HG02798 (cell line): Measurements from ENCODE around the gene TTC39A.
"Not testable (repeated sequence)": the region's sequence is repeated elsewhere in the genome, so short reads cannot be mapped to it uniquely, and the experiment has no call there.

Experiments used
- ATAC-seq: cut with Tn5 transposase; IDR thresholded peaks from one replicate; pipeline ENCODE4 v1.9.1; 2021; ENCODE audit warnings: mild to moderate bottlenecking; ENCODE audit not compliant: unreplicated experiment, poor library complexity

TTC39A gene

DNA sequence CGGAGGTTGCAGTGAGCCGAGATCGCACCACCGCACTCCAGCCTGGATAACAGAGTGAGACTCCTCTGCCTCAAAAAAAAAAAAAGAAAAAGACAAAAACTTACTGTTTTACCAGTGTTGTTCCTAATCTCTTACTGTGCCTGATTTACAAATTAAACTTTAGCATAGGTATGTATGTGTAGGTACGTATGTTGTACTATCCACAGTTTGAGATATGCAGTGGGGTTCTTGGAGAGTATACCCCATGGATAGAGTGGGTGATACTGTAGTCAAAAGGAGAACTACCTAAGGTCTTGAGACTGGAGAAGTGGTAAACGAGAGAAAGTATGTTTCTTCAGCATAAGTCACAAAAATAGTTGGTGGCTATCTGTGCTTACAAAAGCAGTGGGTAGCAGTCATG, 55.7 kb downstream of the TTC39A start:
- no peak for ATAC-seq

GRCh38 chr1:51272916-51273315, 57.4 kb downstream of the TTC39A start:
- no peak for ATAC-seq

DNA sequence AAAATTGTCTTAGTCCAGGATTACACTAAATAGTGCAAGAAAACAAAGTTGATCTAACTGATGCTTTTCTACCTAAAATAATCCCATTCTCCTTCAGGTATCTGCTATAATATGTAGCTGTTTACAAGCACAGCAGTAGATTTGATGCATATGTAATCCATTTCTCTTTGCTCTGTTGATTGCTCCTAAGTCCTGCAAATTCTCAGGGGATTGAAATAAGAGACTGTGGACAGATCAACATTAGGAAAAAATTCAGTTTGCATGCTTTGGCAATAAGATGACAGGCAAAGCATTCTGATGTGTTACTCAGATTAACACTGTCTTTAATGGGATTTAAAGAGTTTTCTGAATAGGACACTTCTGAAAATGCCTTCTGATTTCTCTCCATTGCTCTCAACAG, 59.6 kb downstream of the TTC39A start:
- ATAC-seq, result no peak

GRCh38 chr1:51268634-51269033, 61.7 kb downstream of the TTC39A start:
- ATAC-seq, result peak; percentile 18

- no peak for ATAC-seq
Measured at GRCh38 chr1:51266791-51267190, 63.6 kb downstream of the TTC39A start.

- ATAC-seq, result no peak
Measured at GRCh38 chr1:51266181-51266580, 64.2 kb downstream of the TTC39A start.

DNA sequence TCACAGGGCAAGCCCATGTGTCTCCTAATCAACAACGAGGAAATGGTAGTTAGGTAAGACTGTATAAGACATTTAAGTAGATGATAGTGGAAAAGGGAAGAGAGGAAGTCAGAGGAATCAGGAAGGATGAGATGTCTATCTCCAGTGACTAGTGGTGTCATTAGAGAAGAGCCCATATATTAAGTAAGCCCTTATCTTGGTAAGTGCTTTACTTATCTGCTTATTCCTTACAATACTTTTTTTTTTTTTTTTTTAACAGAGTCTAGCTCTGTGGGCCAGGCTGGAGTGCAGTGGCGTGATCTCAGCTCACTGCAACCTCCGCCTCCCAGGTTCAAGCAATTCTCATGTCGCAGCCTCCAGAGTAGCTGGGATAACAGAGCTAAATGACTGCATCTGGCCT, 64.7 kb downstream of the TTC39A start:
- ATAC-seq, result no peak

- ATAC-seq, result no peak
Measured at GRCh38 chr1:51264451-51264850, 65.9 kb downstream of the TTC39A start.

DNA sequence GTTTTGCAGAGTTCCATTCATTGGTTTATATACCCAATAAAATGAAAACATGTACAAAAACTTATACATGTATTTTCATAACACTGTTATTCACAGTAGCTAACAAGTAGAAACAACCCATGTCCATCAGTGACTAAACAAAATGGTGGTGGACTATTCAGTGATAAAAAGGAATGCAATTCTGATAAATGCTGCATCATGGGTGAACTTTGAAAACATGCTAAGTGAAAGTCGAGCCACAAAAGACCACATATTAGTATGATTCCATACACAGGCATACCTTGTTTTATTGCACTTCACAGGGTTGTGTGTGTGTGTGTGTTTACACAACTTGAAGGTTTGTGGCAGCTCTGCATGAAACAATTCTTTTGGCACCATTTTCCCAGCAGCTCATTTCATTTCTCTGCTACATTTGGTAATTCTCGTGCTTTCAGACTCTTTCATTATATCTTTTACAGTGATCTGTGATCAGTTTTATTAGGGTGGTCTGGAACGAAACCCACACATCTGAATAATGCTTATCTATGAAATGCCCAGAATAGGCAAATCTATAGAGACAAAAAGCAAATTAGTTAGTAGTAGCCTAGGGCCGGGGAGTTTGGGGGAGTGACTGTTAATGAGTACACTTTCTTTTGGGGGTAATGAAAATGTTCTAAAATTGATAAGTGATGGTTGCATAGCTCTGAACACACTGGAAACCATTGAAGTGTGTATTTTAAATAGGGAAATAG, 67.0 kb downstream of the TTC39A start:
- no peak for ATAC-seq

DNA sequence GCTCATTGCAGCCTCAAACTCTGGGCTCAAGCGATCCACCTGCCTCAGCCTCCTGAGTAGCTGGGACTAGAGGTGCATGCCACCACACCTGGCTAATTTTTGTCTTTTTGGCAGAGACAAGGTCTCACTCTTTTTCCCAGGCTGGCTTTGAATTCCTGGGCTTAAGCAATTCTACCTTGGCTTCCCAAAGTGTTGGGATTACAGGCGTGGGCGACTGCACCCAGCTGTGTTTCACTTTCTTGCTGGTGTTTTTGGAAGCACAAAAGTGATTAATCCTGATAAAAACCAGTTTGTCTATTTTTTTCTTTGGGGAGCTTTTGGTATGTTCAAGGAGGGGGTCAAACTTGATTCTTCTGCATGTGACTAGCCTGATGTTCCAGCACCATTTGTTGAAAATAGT, 75.0 kb downstream of the TTC39A start:
- ATAC-seq, result no peak

DNA sequence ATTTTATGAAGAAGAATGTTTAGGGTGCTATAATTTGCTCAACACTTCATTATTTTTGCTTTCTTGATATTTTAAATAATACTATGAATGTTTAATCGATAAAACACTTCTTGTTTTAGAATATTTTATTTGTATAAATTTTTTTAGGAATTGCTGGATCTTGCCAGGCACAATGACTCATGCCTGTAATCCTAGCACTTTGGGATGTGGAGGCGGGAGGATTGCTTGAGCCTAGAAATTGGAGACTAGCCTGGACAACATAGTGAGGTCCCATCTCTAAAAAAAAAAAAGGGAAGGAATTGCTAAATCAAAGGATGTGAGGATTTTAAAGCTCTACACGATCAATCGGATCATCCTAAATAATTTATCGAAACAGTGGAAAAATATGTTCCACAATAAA, 76.7 kb downstream of the TTC39A start:
- no peak for ATAC-seq

- no peak for ATAC-seq
Measured at GRCh38 chr1:51252366-51252765, 78.0 kb downstream of the TTC39A start.

- not testable (repeated sequence) for ATAC-seq
Measured at GRCh38 chr1:51251165-51251564, 79.2 kb downstream of the TTC39A start.

DNA sequence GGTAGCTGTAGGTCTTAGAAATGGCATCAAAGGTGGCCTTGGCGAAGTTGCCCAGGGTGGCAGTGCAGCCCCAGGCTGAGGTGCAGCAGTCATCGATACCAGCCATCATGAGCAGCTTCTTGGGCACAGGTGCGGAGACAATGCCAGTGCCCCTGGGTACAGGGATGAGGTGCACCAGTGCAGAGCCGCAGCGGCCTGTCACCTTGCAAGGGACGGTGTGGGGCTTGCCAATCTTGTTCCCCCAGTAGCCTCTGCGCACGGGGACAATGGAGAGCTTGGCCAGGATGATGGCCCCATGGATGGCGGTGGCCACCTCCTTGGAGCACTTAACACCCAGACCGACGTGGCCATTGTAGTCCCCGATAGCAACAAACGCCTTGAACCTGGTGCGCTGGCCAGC, 79.6 kb downstream of the TTC39A start:
- not testable (repeated sequence) for ATAC-seq

DNA sequence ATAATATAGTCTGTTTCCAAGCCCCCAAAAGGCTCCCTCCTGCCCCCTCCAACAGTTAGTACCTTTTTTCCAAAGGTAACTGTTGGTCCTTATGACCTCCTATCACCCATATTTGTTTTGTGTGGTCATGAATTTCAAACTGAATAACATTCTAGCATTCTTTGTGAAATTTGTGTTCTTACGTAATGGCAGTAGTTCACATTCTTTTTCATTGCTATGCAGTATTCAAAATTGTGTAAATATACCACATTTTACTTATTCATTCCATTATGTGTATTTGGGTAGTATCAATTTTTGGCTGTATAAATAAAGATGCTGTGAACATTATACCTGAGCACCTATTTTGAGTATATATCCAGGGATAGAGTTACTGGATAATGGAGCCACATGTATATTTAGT, 80.9 kb downstream of the TTC39A start:
- ATAC-seq, result no peak

GRCh38 chr1:51247499-51247898, 82.9 kb downstream of the TTC39A start:
- no peak for ATAC-seq

DNA sequence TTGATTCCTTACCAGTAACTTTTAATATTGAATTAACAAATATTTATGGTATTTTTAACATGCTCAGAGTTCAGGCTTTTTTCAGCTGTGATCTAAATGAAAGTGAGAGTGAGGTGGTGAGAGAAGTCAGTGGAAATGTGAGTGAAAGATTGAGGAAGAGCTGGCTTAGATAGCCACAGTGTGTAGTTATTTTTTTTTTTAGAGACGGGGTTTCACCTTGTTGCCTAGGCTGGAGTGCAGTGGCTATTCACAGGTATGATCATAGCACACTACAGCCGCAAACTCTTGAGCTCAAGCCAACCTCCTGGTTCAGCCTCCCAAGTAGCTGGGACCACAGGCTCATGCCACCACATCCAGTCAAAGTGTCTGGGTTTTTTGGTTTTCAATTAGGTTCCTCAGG, 83.3 kb downstream of the TTC39A start:
- peak; percentile 71 for ATAC-seq

- ATAC-seq, result no peak
Measured at GRCh38 chr1:51242546-51242945, 87.8 kb downstream of the TTC39A start.

DNA sequence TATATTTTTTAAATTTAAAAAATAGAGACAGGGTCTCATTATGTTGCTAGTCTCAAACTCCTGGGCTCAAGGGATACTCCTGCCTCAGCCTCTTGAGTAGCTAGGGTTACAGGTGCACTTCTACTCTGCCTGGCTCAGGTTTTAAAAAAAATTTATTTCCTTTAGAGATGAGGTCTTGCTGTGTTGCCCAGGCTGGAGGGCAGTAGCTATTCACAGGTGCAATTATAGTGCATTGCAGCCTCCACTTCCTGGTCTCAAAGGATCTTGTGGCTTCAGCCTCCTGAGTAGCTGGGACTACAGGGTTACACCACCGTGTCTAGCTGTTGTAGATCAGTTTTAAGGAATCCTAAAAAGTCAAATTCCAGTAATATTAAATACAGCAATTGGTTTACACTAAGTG, 89.2 kb downstream of the TTC39A start:
- ATAC-seq, result no peak

GRCh38 chr1:51240084-51240483, 90.3 kb downstream of the TTC39A start:
- ATAC-seq, result no peak

GRCh38 chr1:51238034-51238403, 92.3 kb downstream of the TTC39A start:
- no peak for ATAC-seq

DNA sequence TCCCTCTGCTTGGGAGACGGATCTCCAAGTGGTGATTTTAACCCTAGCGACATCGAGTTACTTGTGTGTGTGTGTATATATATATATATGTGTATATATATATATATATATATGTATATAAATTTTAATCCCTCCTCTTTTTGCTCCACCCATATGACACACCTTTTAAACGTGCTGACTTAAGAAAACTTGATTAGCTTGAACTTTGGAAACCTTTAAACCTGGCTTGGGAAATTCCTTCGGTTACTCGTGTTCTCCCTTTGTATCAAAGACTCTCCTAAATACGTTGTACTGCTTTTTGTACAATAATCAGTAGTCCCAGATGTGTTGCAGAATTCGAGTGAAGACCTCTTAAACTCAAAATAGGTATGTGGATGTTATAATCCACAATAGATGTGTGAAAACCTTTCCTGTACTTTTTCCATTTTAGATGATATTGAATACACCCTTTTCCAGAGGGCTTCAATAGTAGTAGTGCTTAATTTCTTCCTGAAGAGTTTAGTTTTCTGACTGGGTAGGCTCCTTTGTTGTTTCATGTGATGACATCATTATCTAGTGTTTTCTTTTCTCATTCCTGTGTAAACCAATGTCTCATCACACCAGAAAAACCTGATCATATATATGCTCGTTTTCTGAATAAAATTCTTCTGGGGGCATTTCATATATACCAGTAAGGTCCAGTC, 92.9 kb downstream of the TTC39A start:
- ATAC-seq, result no peak
